ENCODE results near the gene TPD52L1. TPM values are rescaled to one million over a fixed set of nuclear protein-coding genes. Genes with fewer than 3 reads are reported as not detected.
A peak's percentile ranks its signal among the peaks of the same experiment; 100 is the strongest.
"Not testable (repeated sequence)": the region's sequence is repeated elsewhere in the genome, so short reads cannot be mapped to it uniquely, and the experiment has no call there.

The TPD52L1 gene
- polyA plus RNA-seq, 10 donors, result 37.0 to 57.1 (median 46.9) TPM

DNA sequence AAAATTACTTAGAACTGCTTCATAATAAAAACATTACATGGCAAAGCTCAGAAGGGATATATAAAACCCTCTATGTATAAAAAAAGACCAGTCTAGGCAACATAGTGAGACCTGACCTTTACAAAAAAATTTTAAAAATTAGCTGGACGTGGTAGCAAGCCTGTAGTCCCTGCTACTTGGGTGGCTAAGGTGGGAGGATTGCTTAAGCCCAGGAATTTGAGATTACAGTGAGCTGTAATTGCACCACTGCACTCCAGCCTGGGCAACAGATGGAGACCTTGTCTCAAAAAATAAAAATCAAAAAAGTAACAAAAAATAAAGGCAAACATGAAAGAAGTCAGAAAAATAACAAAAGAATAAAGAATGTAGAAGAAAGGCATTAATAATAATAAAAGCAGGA, 21.5 kb upstream of the TPD52L1 start:
- no peak for DNase-seq

DNA sequence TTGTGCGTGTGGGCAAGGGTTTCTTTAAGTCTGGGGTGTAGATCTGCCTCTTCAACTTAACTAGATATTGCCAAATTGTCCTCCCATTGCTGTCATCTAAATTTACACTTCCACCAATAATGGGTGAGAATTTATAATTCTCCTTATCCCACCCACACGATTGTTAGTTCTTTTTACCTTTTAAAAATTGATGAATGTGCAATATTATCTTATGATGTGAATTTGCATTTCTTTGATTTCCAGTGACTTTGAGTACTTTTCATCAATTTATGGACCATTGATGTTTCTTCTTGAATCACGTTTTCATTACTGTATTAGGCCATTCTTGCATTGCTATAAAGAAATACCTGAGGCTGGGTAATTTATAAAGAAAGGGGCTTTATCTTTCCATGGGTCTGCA, 17.2 kb upstream of the TPD52L1 start:
- DNase-seq, result no peak

DNA sequence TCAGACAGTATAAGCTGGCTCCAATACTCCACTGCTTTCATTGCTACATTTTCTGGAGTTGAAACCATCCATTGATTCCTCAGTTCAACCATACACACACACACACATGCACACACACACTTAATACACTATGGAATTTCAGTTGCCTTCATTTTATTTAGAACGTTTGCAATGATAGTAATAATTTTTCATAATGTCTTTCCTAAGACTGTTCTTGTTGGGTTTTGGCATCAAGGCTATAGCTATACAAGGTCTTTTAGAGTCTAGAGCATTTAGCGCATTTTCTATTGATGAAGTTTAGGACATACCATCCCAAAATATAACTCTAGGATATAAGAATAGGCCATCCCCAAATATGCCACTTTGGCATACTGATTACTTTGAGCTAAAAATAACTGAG, 15.5 kb upstream of the TPD52L1 start:
- DNase-seq, result no peak

DNA sequence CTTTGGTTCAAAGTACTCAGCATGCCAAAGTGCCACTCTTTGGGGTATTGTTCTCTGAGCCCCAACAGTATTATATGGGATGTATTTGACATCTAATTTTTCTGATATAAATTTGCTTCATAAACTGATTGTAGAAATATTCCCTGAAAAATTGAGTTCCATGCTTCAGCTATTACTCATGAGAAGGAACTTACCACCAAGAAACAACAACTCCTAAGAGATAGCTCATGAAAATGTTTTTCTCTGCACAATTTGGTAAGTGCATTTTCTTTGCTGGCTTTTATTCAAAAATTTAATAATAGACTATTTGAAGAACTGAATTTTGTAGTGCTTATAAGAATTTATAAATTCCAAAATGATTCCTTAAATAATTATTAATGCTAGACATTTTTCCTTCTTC, 12.8 kb upstream of the TPD52L1 start:
- DNase-seq, result no peak

DNA sequence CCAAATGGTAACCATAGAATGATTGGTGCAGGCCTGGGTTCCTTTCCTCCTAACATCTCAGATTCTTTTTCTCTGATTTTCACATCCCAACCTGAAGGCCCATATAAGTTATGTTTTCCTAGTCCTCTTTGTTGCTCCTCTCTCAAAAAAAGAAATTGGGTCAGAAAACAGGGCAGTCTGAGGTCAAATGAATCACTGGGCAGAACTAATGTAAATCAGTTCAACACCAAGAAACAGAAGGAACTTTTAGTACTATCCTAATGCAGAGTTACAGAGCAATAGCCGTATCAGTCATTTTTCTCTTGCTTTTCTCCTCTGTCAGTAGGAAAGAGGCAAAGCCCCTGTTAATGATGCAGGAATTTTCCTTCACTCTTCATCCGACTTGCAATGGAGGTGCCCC, 11.0 kb upstream of the TPD52L1 start:
- no peak for DNase-seq

DNA sequence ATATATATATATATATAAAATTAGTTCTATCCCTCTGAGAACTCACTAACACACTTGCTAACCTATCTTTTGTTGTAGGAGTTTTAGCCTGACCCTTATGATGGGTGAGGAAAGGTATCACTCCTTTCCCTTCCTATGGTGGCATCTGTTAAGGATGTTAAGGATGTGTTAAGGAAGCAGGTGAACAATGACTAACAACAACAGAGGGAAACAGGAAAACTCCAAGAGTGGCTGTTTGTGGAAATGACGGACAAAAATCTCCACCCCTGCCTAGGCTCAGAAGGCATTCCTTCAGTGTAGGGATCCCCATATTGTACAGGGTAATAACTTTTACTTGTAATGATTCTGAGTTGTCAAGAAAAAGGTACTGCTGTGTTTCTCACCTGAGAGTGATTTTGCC, 8.8 kb upstream of the TPD52L1 start:
- DNase-seq, result no peak

DNA sequence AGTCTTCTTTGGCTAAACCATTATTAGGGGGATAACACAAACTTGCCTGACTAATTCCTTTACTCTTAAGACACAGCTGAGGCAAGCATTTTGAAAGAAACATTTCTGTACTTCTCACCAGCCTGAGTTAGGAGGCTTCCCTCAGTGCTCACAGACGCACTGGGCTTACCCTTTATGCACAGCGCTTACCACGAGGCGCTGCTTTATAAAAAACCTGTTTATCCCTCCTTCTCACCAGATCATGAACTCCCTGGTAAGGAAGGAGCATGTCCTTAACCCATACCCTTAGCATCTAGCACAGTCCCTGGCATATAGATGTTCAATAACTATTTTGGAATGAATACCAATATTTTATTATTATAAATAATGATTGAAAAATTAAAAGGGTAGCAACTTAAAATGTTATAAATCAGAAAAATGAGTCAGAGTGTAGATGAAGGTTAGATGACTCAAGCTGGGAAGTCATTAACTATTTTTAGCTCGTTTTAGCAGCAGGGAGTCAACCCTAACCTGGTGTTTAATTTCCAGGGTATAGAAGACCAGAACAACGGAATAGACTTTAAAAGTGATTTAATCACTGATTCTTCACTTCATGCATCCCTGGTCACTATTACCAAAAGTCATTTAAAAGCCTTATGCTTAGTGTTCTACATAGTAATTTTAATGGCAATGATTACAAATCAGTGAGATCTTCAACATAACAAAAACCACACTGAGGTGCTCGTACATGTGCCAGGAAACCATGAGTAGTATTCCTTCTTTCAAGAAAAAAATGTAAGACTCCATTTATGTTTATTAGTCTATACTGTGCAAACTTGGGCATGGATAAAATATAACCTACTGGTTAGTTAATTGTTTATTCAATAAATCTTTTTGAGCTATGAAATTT, 4.1 kb upstream of the TPD52L1 start:
- no peak for DNase-seq

DNA sequence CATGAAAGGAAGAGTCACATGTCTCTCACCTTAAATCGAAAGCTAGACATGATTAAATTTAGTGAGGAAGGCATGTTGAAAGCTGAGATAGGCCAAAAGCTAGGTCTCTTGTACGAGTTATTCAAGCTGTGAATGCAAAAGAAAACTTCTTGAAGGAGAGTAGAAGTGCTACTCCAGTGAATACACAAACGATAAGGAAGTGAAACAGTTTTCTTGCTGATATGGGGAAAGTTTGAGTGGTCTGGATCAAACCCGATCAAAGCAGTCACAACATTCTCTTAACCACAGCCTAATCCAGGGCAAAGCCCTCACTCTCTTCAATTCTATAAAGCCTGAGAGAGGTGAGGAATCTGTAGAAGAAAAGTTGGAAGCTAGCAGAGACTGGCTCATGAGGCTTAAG, 1.9 kb upstream of the TPD52L1 start:
- DNase-seq, result no peak

DNA sequence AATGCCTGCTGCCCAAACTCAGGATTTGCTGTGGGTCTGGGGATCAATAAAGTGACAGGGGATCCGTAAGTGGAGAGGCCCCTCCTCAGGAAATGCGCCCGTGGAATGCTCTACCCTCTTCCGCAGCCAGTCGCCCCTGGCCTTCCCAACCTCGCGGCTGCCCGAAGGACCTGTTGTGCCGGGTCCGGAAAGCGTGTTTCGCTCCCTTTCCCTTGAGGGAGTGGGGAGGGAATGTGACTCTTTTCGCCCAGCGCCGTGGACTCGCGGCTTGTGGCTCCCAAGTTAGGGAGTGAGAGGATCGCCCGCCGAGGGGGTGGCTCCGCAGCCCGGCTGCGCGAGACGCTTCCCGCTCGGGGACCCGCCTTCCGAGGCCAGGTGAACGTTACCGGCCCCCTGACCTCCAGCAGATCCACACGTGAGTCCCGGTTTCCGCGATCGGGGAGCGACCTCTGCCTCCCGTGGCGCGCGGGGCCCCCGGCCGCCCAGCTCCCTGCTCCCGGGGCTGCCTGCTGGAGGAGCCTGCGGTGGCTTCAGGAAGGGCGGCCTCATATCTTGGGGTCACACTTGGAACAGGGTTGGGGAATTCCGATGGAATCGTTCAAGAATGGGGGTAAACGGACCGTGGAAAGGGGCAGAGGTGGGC, 666 bp downstream of the TPD52L1 start:
- DNase-seq, result peak in 2 of 3 donors; percentile 10 to 19

DNA sequence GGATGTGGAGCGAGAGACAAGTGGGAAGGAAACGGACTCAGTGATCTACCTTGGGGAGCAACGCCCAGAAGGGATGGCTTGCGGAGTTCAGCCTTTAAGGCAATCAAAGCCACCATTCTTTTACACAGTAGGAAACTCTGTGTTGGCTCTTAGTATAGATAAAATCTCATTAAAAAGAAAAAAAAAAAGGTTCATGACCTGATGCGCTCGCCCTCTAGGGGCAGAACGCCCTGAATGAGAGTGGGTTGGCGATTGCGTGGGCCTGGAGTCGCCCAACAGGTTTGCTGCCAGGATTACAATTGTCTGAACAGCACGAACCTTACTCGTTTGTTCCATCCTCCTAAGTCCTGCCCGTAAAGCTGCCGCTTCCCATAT, 1.2 kb downstream of the TPD52L1 start:
- no peak for DNase-seq

DNA sequence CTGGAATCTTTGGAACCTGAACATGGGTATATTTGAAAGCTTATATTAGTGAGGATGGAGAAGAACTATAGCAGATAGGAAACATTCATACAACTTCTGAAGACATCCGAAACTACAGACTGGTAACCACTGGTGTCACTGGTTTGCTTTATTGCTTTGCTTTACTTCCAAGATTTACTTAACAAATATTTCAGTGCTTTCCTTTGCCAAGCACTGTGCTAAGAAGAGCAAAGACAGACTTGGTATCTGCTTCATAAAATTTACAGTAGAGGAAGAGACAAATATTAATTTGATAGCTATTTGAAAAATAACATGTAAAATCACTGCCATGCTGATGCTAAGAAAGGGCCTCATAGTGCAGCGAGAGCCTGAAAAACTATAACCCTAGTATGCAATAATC, 1.8 kb downstream of the TPD52L1 start:
- no peak for DNase-seq

DNA sequence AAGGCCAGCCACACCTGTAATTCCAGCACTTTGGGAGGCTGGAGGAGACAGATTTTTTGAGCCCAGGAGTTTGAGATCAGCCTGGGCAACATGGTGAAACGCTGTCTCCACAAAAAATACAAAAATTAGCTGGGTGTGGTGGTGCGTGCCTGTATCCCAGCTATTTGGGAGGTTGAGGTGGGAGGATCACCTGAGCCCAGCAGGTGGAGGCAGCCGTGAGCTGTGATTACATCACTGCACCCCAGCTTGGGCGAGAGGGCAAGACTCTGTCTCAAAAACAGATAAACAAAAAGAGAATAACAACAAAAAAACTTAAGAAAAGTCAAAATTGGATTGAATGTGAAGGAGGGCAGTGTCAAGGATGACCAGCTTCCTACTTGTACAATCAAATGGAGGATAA, 2.9 kb downstream of the TPD52L1 start:
- no peak for DNase-seq

DNA sequence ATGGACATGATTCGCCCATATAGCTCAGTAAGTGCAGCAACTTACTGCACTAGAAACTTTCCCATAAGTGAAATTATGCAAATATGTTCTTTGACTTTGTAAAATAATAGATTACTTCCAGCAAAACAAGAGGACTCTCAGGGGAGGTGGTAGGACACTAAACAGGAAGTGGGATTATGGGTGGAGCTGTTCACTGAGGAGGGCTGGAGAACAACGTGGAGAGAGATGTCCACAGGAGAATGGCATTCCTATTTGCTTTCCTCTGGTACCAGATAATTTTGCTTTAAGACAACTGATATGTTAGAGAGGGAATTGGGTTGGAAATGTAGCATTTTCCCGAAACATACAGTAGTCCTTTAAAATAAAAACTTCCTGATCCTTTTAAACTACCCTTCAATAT, 3.7 kb downstream of the TPD52L1 start:
- no peak for DNase-seq

DNA sequence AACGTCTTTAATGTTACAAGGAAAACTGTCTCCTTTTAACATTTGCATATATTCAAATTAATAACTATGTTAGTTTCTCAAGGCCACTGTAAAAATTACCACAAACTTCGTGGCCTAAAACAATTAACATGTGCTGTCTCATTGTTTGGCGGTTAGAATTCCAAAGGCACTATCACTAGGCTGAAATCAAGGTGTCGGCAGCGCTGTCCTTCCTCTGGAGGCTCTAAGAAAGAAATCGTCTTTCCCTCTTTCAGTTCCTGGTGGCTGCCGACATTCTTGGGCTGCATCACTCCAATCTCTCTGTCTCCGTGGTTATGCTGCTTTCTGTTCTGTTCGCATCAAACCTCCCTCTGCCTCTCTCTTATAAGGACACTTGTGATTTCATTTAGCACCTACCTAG, 4.2 kb downstream of the TPD52L1 start:
- no peak for DNase-seq

DNA sequence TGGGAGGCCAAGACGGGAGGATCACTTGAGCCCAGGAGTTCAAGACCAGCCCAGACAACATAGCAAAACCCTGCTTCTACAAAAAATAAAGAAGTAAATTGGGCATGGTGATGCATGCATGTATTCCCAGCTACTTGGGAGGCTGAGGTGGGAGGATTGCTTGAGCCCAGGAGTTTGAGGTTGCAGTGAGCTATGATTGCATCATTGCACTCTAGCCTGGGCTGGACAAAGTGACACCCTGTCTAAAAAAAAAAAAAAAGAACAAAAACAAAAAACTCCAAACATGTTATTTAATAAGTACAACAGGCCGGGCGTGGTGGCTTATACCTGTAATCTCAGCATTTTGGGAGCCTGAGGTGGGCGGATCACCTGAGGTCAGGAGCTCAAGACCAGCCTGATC, 9.8 kb downstream of the TPD52L1 start:
- DNase-seq, result not testable (repeated sequence)

DNA sequence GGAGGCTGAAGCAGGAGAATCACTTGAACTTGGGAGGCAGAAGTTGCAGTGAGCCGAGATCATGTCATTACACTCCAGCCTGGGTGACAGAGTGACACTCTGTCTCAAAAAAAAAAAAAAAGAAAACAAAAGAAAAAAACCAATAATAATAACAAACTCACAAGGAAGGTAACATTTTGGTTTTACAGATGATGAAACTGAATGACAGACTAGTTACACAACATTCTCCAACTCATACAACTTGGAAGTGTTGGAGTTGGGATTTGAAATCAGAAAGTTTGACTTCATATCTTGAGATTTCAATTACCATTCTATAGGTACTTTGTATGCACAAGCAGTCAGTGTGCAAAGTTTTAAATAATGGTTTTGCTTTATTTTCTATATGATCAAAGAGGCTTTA, 10.2 kb downstream of the TPD52L1 start:
- no peak for DNase-seq

DNA sequence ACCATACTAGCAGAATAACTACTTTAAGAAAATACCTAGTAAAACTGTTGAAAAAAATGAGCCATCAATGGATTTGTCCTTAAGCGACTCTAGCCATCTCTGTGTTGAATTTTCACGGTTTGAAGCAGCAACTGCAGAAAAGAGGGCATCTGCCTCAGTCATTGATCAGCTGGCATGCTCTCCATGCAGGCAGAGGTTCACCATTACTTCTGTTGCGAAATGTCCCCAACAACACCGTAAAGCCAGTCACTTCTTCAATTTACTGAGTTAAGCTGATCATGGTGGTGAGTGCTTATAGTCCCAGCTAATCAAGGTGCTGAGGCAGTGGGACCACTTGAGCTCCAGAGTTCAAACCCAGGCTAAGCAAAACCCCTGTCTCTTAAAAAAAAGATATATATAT, 11.1 kb downstream of the TPD52L1 start:
- no peak for DNase-seq

DNA sequence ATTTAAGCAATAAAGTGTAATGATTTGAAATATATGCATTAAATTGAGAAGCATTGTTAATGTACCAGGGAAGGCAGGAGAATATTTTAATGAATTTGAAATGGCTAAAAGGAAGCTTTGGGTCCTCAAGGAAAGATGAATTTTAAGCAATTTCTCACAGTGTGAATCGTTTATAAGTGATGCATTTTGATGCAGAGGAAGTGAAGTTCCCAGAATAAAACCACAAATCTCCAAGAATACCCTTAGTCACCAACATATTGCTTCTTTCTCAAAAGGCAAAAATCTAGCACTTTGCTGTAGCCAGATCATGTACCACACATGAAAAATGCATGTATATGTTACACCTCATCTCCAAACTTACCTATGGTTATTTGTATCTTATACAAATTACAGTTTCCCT, 11.7 kb downstream of the TPD52L1 start:
- DNase-seq, result no peak

DNA sequence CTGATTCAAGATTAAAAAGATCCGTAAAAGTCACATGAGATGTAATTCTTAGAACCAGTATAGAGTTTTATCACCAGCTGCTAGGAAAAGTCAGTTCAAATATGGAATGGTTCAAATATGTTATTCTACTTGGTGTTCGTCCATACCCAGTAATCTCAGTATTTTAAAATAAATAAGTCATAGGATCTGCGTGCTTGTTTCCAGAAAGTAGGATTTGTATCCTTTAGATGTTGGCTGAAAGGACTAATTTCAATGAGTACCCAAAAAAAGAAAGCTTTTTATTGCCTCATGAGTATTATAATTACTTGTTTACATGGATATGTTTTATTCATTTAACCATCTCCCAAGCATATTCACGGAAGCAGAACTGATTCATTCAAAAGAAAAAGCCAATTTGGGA, 12.2 kb downstream of the TPD52L1 start:
- DNase-seq, result no peak

DNA sequence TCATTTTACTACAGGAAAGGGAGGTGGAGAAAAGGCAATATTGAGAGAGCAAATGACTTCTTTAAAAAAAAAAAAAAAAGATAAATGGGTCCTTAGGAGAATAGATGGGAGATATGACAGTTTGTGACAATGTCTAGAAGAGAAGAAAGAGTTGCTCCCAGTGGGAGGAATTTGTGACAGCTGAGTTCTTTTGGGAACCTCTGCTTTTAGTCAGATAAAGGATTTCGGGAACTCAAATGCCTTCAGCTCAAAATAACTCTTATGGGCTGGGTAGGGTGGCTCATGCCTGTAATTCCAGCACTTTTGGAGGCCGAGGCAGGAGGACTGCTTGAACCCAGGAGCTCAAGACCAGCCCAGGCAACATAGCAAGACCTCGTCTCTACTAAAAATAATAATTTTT, 13.1 kb downstream of the TPD52L1 start:
- DNase-seq, result no peak

DNA sequence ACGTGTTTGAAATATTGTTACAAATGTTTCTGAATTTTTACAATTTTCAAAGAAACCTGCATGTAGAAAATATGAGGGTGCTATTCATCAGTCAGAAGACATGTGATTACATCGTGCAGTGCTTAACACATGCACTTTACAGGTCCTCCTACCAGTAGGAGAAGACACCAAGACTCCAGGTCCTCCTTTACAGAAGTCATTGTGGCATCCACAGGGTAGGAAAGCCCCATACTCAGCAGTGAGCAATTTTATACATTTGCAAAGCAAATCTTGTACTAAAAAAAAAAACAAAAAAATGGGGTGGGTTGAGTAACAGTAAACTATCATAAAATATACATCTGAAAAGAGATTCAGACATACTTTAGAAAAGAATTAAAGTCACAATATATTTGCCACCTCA, 14.0 kb downstream of the TPD52L1 start:
- DNase-seq, result no peak

DNA sequence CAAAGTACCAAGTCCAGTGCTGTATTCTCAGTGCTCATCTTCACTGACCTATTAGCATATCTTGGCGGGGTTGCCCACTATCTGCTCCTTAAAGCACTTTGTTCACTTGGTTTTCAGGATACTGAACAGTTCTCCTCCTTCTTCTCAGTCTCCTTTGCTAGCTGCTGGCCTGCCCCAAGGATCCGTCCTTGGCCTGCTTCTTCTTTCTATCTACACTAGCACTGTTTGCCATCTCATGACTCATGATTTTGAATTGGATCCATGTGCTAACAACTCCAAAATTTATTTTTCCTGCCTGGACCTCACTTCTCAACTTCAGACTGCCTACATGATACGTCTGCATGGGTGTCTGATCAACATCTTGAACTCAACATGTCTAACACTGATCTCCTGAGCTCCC, 15.5 kb downstream of the TPD52L1 start:
- DNase-seq, result no peak

DNA sequence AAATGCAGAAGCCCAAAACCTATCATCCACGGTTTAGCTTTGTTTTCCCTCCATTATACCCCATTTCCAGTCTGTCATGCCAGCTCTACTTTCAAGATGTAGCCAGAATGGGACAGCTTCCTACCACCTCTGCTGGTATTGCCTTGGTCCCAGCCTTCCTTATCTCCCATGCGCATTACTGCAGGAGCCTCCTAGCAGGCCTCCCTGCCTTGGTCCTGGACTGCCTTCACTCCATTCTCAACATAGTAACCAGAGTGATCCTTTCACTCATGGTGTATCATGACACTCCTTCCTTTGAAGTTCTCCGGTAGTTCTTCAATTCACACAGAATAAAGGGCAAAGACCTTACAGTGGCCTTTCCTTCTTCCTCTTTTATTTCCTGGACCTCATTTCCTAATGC, 15.9 kb downstream of the TPD52L1 start:
- DNase-seq, result no peak

DNA sequence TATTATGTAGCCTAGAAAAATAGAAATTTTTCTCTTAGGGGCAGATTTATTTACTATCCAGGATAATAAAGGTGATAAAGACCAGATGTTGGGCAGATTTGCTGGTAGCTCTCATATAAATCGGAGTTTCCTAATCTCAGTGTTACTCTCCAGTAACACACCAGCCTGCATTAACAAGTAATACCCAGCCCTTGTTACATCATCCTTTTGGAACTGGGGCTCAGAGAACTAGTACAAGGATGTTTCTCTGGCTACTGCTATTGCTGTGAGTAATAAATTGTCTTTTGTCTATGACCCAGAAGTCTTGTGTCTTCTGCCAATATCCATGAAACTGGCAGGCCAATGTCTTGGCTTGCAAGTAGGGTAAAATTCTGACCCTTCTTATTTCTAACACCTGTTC, 16.8 kb downstream of the TPD52L1 start:
- peak in 1 of 3 donors; percentile 44 for DNase-seq

All from muscle of back (tissue), 11 donors.